Upper lobe of left lung (tissue), 6 donors: ENCODE data around the gene EEPD1. TPM values are rescaled to one million over a fixed set of nuclear protein-coding genes. Genes with fewer than 3 reads are reported as not detected.

ENCODE experiments used
- ATAC-seq, 2 donors: fragments of 200-7000 bp; cut with Tn5 transposase; one replicate each; pipeline ENCODE4 v1.9.1; 2022; ENCODE audit warnings: mild to moderate bottlenecking in 2 of 2, moderate library complexity in 2 of 2; ENCODE audit not compliant: low FRiP score in 2 of 2
- DNase-seq, 2 donors: peaks; one replicate each; pipeline ENCODE4 v3.0.0-alpha.2; 2019 to 2020
- H3K27ac ChIP-seq, 4 donors: fragments of 200-600 bp; sonication (generic); one replicate each; pipeline ENCODE4 v1.5.1; 2016 to 2019
- H3K27me3 ChIP-seq, 4 donors: fragments of 200-600 bp; sonication (generic); one replicate each; pipeline ENCODE4 v1.5.1; 2017 to 2019
- H3K36me3 ChIP-seq, 4 donors: fragments of 200-600 bp; sonication (generic); one replicate each; pipeline ENCODE4 v1.5.1; 2016 to 2019
- H3K4me1 ChIP-seq, 4 donors: fragments of 200-600 bp; sonication (generic); one replicate each; pipeline ENCODE4 v1.5.1; 2018 to 2019
- H3K4me3 ChIP-seq, 4 donors: fragments of 200-600 bp; sonication (generic); one replicate each; pipeline ENCODE4 v1.5.1; 2017 to 2019; ENCODE audit warnings: mild to moderate bottlenecking in 2 of 4, moderate library complexity in 1 of 4
- H3K9me3 ChIP-seq, 4 donors: fragments of 200-600 bp; sonication (generic); one replicate each; pipeline ENCODE4 v1.5.1; 2018 to 2019
- CTCF ChIP-seq, 6 experiments: fragments of 450-650 bp in 4 of 6; fragments of 200-600 bp in 2 of 6; sonication (generic) in 2 of 6; IDR thresholded peaks; one replicate each; pipeline ENCODE4 v1.5.1; 2016 to 2019; ENCODE audit warnings: antibody characterized with exemption in 6 of 6
- EP300 ChIP-seq, 4 donors: sonication (generic); formaldehyde crosslinking; IDR thresholded peaks; one replicate each; pipeline ENCODE4 v1.5.1; 2017; ENCODE audit warnings: antibody characterized with exemption in 4 of 4, control low read depth in 2 of 4
- POLR2A ChIP-seq, 4 donors: fragments of 450-650 bp; IDR thresholded peaks; one replicate each; pipeline ENCODE4 v1.5.1; 2016 to 2017; ENCODE audit warnings: antibody characterized with exemption in 4 of 4, mild to moderate bottlenecking in 2 of 4
- POLR2AphosphoS5 ChIP-seq, 2 donors: sonication (generic); formaldehyde crosslinking; IDR thresholded peaks; one replicate each; pipeline ENCODE4 v1.5.1; 2017; ENCODE audit warnings: antibody characterized with exemption in 2 of 2
- WGBS, 2 donors: methylation state at CpG; one replicate each; pipeline ENCODE4 v1.1.5; 2017 to 2018; 5-methylcytosine and 5-hydroxymethylcytosine counted together
- total RNA-seq, 6 donors: library from RNA; depleted of rRNA in 4 of 6; stranded (reverse); fragments of >200 nt in 4 of 6; gene quantifications; one replicate each; pipeline versions ENCODE4 v1.1.0 to v1.2.1, GENCODE V29; 2016 to 2021
- donor health status: DM: no; HTN: no; CAD: no; lungs with moderate emphysema.
- donor health status: DM: no; HTN: yes; CAD: no; lungs with severe emphysema.

The EEPD1 gene
- total RNA-seq, 6 donors from 2014 or later = 5.9 to 25.1 (median 11.2) TPM

GRCh38 chr7:36198854-36199266, 45.8 kb downstream of the EEPD1 start:
- TF ChIP-seq POLR2AphosphoS5 (IDR thresholded peaks at IDR 0.05) (no peak), POLR2A (IDR thresholded peaks at IDR 0.05) (no peak), EP300 (IDR thresholded peaks at IDR 0.05) (no peak), CTCF (IDR thresholded peaks at IDR 0.05) (no peak)
- Histone ChIP-seq H3K36me3 (no peaks in the 10 kb centered on the region), H3K27ac (no peak overlapping the region), H3K9me3 (no peaks in the 10 kb centered on the region), H3K27me3 (no peaks in the 10 kb centered on the region), H3K4me1 (peaks cover 8 to 18% (median 15%) of the 10 kb centered on the region in 4 donors), H3K4me3 (no peak overlapping the region)
- DNase-seq (no peak), ATAC-seq (no peak)
- WGBS, 2 donors = 60 to 75% methylated on average over 4 of the region's 4 CpGs

GRCh38 chr7:36199329-36199728, 46.3 kb downstream of the EEPD1 start:
- no peaks in the 10 kb centered on the region for H3K9me3 ChIP-seq
- DNase-seq (no peak), ATAC-seq (no peak)
- H3K4me1 ChIP-seq = peaks cover 8 to 20% (median 16%) of the 10 kb centered on the region in 4 donors
- H3K27ac ChIP-seq = no peak overlapping the region
- no peak overlapping the region for H3K4me3 ChIP-seq
- WGBS, 2 donors = 80 to 92% methylated on average over 1 of the region's 1 CpG
- no peaks in the 10 kb centered on the region for H3K36me3 ChIP-seq
- TF ChIP-seq EP300 (IDR thresholded peaks at IDR 0.05) (no peak), CTCF (IDR thresholded peaks at IDR 0.05) (no peak), POLR2A (IDR thresholded peaks at IDR 0.05) (no peak), POLR2AphosphoS5 (IDR thresholded peaks at IDR 0.05) (no peak)
- no peaks in the 10 kb centered on the region for H3K27me3 ChIP-seq

DNA sequence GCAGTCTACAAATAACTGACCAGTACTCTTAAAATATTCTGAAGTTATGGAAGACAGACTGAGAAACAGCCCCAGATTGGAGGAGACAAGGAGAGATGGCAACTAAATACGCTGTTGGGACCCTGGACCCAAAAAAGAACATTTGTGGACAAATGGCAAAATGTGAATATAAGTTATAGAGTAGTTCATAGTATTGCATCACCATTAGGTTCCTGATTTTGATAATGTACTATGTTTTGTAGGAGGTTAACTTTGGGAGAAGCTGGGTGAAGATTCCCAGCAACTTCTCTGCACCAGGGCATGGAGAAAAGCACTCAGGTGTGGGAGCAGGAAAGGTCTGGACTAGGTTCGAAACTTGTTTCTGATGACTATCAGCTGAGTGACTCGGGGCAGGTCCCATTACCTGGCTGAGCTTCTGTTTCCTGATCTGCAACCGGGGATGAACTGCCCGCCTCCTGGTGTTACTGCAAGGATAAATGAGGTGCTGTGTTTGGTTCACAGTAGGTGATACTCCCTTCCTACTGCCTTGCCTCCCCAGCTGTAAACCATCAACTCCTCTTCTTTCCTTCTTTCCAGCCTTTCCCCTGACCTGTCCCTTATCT, 48.2 kb downstream of the EEPD1 start:
- no peaks in the 10 kb centered on the region for H3K36me3 ChIP-seq
- H3K4me1 ChIP-seq = peaks cover 8 to 26% (median 16%) of the 10 kb centered on the region in 4 donors
- 82 to 90% methylated on average over 3 to 5 of the region's 5 CpGs for WGBS, 2 donors
- no peak overlapping the region for H3K4me3 ChIP-seq
- no peak for DNase-seq
- H3K27ac ChIP-seq = no peak overlapping the region
- no peaks in the 10 kb centered on the region for H3K27me3 ChIP-seq
- no peak for TF ChIP-seq POLR2AphosphoS5 (IDR thresholded peaks at IDR 0.05)
- no peak for TF ChIP-seq CTCF (IDR thresholded peaks at IDR 0.05)
- no peak for TF ChIP-seq POLR2A (IDR thresholded peaks at IDR 0.05)
- TF ChIP-seq EP300 (IDR thresholded peaks at IDR 0.05) = no peak
- no peaks in the 10 kb centered on the region for H3K9me3 ChIP-seq
- ATAC-seq = no peak

- Histone ChIP-seq H3K36me3 (no peaks in the 10 kb centered on the region), H3K4me1 (peaks cover 14 to 29% (median 20%) of the 10 kb centered on the region in 4 donors), H3K27ac (no peak overlapping the region), H3K4me3 (no peak overlapping the region), H3K9me3 (no peaks in the 10 kb centered on the region), H3K27me3 (no peaks in the 10 kb centered on the region)
- no peak for DNase-seq
- 61 to 65% methylated on average over 9 of the region's 9 CpGs for WGBS, 2 donors
- ATAC-seq = no peak
- no peak for TF ChIP-seq EP300 (IDR thresholded peaks at IDR 0.05)
- no peak for TF ChIP-seq CTCF (IDR thresholded peaks at IDR 0.05)
- TF ChIP-seq POLR2AphosphoS5 (IDR thresholded peaks at IDR 0.05) = no peak
- no peak for TF ChIP-seq POLR2A (IDR thresholded peaks at IDR 0.05)
These were observed 49.3 kb downstream of the EEPD1 start for GRCh38 chr7:36202398-36202797.
